ENCODE measurements around the gene RFX1. TPM values are rescaled to one million over a fixed set of nuclear protein-coding genes. Genes with fewer than 3 reads are reported as not detected.

Gene RFX1
- total and polyA plus RNA-seq, 2 experiments from 2014 or later, result 2.2 to 2.4 TPM

- DNase-seq (ENCODE audit: low spot score), result no peak
- TF ChIP-seq EZH2phosphoT487 (IDR thresholded peaks at IDR 0.05; ENCODE audit: low read depth, severe bottlenecking, unreplicated experiment), result no peak
- no peak for TF ChIP-seq CTCF (IDR thresholded peaks at IDR 0.05; ENCODE audit: poor library complexity)
- no peak for TF ChIP-seq EZH2 (IDR thresholded peaks at IDR 0.05; ENCODE audit: borderline replicate concordance)
- H2AFZ ChIP-seq, result no peak overlapping the region
- no peaks in the 10 kb centered on the region for H3K4me1 ChIP-seq (ENCODE audit: insufficient read depth)
- no peaks in the 10 kb centered on the region for H3K27me3 ChIP-seq
- H3K36me3 ChIP-seq (replicated peaks; ENCODE audit: insufficient read depth, low read depth), result no peaks in the 10 kb centered on the region
- H3K27ac ChIP-seq, result no peak overlapping the region
- H3K9me3 ChIP-seq (ENCODE audit: low read depth), result no peaks in the 10 kb centered on the region
- no peaks in the 10 kb centered on the region for H4K20me1 ChIP-seq (ENCODE audit: insufficient read depth, poor library complexity, severe bottlenecking)
- no peak overlapping the region for H3K4me2 ChIP-seq
- H3K79me2 ChIP-seq, result no peaks in the 10 kb centered on the region
- H3K4me3 ChIP-seq, result no peak overlapping the region
- H3K9me2 ChIP-seq (replicated peaks; ENCODE audit: insufficient read depth), result no peaks in the 10 kb centered on the region
- WGBS (ENCODE audit: low lambda C conversion rate, missing lambda C conversion rate), result 91% methylated on average over 7 of the region's 7 CpGs
Observed at GRCh38 chr19:13989487-13989886, 16.6 kb downstream of the RFX1 start.

- no peak overlapping the region for H3K4me3 ChIP-seq
- no peaks in the 10 kb centered on the region for H3K4me1 ChIP-seq (ENCODE audit: insufficient read depth)
- no peak for DNase-seq (ENCODE audit: low spot score)
- H3K36me3 ChIP-seq (replicated peaks; ENCODE audit: insufficient read depth, low read depth), result no peaks in the 10 kb centered on the region
- no peaks in the 10 kb centered on the region for H3K27me3 ChIP-seq
- no peaks in the 10 kb centered on the region for H4K20me1 ChIP-seq (ENCODE audit: insufficient read depth, poor library complexity, severe bottlenecking)
- TF ChIP-seq EZH2 (IDR thresholded peaks at IDR 0.05; ENCODE audit: borderline replicate concordance) (no peak), EZH2phosphoT487 (IDR thresholded peaks at IDR 0.05; ENCODE audit: low read depth, severe bottlenecking, unreplicated experiment) (no peak), CTCF (IDR thresholded peaks at IDR 0.05; ENCODE audit: poor library complexity) (no peak)
- no peak overlapping the region for H3K4me2 ChIP-seq
- no peaks in the 10 kb centered on the region for H3K79me2 ChIP-seq
- no peak overlapping the region for H3K27ac ChIP-seq
- no peaks in the 10 kb centered on the region for H3K9me2 ChIP-seq (replicated peaks; ENCODE audit: insufficient read depth)
- H3K9me3 ChIP-seq (ENCODE audit: low read depth), result no peaks in the 10 kb centered on the region
- H2AFZ ChIP-seq, result no peak overlapping the region
- WGBS (ENCODE audit: low lambda C conversion rate, missing lambda C conversion rate), result 78% methylated on average over 17 of the region's 17 CpGs
Observed at GRCh38 chr19:13987101-13987890, 18.8 kb downstream of the RFX1 start.

GRCh38 chr19:13986348-13986904 is 19.7 kb downstream of the RFX1 start:
- Histone ChIP-seq H3K79me2 (no peaks in the 10 kb centered on the region), H2AFZ (no peak overlapping the region), H4K20me1 (ENCODE audit: insufficient read depth, poor library complexity, severe bottlenecking) (no peaks in the 10 kb centered on the region), H3K9me3 (ENCODE audit: low read depth) (no peaks in the 10 kb centered on the region), H3K4me1 (ENCODE audit: insufficient read depth) (no peaks in the 10 kb centered on the region), H3K4me2 (peak overlapping the region; percentile 44), H3K4me3 (no peak overlapping the region), H3K9me2 (replicated peaks; ENCODE audit: insufficient read depth) (no peaks in the 10 kb centered on the region), H3K27ac (peak overlapping the region; percentile 20), H3K27me3 (no peaks in the 10 kb centered on the region), H3K36me3 (replicated peaks; ENCODE audit: insufficient read depth, low read depth) (no peaks in the 10 kb centered on the region)
- WGBS (ENCODE audit: low lambda C conversion rate, missing lambda C conversion rate), result 60% methylated on average over 17 of the region's 19 CpGs
- peak; percentile 42 for DNase-seq (ENCODE audit: low spot score)
- TF ChIP-seq CTCF (IDR thresholded peaks at IDR 0.05; ENCODE audit: poor library complexity), result no peak

Measured in hepatocyte (in vitro differentiated cells).